Activated naive CD4-positive, alpha-beta T cell treated with anti-CD3 and anti-CD28 coated beads, Interleukin-2, amount 50 U/mL, for 16 hours (primary cell): ENCODE data around the gene KRTAP1-1.
"Not testable (repeated sequence)": the region's sequence is repeated elsewhere in the genome, so short reads cannot be mapped to it uniquely, and the experiment has no call there.

Experiments used
- DNase-seq: peaks from one replicate; pipeline ENCODE4 v3.0.0-alpha.2; 2020

Gene KRTAP1-1

DNA sequence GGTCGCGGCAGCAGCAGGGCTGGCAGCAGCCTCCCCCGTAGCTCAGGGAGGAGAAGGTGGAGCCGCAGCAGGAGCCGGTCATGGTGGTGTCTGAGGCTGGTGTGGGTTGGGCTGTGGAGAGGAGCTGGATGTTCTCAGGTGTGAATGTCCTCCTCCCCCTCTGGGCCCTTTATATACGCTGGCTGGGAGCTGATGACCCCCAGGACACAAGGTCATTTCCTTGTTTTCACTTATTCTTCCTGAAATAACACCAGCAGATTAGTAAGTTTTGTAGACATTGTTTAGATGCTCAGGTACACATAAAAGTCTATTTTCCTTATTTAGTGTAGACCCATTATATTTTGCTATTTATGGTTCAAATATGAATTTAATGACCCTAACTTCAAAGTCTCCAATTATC, 13.9 kb upstream of the KRTAP1-1 start, which contains the start of gene KRTAP2-2:
TSS of gene KRTAP2-2 (minus strand) at position 101 of the 400 bp plus-strand sequence. CDS start at position 82, 19 bp downstream.
- not testable (repeated sequence) for DNase-seq

DNA sequence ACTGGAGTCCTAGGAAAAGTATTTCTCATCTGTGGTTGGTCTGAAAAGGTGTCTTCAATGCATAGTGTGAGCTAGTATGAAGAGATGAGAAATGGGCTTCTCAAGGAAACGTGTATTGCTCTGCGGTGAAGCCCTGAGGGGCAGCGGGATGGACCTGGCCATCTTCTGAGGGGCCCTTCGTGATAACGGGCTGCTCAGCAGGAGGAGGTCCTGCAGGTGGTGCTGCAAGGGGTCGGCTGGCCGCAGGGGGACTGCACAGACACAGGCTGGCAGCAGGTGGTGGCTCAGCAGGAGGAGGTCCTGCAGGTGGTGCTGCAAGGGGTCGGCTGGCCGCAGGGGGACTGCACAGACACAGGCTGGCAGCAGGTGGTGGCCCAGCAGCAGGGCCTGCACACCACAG, 13.3 kb upstream of the KRTAP1-1 start:
- DNase-seq = not testable (repeated sequence)

DNA sequence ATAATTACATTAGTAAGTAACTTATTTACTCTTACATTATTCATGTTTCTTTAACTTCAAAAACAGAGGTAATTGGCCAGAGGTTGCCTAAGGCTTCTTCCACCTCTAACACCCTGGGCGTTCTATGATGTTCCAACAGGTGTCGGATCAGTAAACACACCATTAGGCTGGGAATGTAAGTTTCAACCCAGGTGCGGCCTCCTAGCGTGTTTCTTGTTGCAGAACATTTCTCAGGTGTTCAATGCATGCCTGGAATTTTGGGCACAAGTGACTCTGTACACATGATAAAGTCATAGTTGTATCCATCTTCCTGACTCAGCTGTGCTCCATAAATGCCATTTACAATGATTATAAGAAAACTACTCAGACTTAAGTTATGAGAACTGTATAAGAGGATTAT, 12.8 kb upstream of the KRTAP1-1 start:
- no peak for DNase-seq

DNA sequence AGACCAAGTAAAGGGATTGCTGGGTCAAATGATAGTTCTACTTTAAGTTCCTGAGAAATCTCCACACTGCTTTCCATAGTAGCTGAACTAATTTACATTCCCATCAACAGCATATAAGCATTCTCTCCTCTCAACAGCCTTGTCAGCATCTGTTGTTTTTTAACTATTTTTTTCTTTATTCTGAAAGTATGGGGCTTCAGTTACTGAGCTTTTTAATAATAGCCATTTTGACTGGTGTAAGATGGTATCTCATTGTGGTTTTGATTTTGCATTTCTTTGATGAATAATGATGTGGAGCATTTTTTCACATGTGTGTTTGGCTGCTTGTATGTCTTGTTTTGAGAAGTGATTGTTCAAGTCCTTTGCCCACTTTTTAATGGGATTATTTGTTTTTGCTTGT, 11.3 kb upstream of the KRTAP1-1 start:
- DNase-seq = no peak

DNA sequence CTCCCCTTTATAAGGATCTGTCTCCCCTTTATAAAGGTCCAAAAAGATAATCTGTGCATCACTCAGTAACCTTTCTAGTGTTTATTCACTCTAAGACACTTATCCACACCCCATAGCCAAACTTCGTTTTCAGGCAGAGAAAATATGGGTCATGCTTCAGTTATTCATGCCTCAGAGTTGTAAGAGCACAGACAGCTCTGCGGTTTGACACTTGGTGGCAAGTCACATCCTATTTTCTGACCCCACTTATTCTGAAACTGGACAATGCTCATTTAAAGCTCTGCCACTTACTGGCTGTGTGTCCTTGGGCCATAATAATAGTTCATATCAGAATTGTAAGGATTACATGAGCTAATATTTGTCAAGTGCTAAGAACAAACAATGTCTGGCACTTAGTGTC, 7.9 kb upstream of the KRTAP1-1 start:
- DNase-seq = no peak

DNA sequence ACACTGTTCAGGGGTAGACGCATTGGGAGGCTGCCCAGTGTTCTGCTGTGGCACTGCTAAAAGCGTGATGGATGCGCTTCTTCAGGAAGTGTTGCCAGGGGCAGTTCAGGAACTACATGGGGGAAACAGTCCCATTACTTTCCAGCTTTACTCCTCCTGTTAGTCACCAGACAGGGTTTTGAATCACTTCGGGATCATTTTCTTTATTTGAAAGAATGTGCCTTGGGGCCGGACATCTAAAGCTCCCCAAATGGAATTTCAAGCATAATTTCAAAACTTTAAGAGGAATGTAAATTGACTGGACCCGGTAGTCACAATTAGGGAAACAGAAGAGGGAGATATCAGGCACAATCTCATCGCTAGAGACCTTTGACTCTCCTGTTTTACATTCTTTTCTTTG, 7.2 kb upstream of the KRTAP1-1 start:
- DNase-seq = no peak

DNA sequence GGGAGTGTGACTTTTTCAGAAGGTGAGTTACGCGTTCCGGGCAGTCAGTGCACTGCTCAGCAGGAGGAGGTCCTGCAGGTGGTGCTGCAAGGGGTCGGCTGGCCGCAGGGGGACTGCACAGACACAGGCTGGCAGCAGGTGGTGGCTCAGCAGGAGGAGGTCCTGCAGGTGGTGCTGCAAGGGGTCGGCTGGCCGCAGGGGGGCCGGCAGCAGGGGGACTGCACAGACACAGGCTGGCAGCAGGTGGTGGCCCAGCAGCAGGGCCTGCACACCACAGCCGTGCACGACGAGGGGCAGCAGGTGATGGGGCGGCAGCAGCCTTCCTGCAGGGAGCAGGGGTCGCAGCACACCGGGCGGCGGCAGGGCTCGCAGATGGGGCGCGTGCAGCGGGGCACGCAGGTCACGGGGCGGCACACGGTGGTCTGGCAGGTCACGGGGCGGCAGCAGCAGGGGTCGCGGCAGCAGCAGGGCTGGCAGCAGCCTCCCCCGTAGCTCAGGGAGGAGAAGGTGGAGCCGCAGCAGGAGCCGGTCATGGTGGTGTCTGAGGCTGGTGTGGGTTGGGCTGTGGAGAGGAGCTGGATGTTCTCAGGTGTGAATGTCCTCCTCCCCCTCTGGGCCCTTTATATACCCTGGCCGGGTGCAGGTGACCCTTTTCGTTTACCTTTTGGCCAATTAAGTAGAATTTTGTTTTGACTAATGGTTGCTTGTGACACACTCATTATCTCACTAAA, 5.7 kb upstream of the KRTAP1-1 start, which contains the start of gene KRTAP2-1:
TSS of gene KRTAP2-1 (minus strand) at position 582 of the 731 bp plus-strand sequence. CDS start at position 533, 49 bp downstream.
- not testable (repeated sequence) for DNase-seq

DNA sequence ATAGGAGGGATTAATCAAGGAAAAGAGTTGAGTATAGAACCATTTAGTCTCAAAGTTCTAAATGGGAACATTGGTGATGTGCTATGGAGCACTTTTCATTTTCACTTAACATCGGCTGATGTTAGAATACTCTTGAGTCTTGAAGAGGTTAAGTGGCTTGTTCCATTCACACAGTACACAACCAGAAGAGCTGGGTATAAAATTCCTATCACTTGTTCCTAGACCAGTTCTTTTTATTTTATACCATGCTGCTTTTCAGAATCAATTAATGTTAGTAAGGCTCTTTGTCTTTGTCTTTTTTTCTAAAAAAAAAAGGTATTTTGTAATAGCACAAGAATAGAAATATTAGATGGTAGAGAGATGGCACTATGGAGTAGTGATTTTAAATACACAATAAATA, 1.7 kb upstream of the KRTAP1-1 start:
- DNase-seq = no peak

DNA sequence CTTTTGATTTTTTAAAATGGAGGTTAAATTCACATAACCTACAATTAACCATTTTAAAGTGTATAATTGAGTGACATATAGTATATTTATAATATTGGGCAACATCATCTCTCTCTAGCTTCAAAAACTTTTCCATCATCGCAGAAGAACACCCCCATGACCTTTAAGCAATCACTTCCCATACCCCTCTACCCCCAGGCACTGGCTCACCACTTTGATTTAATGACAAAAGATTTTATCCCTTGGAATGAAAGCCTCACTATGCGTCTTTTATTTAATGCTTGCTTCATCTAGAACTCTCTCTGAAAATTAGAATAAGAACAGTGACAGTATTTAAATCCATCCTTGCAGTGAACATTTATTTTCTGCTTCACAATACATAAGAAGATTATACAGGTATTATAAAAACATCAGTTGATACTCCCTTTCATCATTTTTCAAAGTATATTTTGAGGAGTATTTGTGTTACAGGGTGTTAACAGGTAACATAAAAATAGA, 3.3 kb downstream of the KRTAP1-1 start:
- DNase-seq = no peak

DNA sequence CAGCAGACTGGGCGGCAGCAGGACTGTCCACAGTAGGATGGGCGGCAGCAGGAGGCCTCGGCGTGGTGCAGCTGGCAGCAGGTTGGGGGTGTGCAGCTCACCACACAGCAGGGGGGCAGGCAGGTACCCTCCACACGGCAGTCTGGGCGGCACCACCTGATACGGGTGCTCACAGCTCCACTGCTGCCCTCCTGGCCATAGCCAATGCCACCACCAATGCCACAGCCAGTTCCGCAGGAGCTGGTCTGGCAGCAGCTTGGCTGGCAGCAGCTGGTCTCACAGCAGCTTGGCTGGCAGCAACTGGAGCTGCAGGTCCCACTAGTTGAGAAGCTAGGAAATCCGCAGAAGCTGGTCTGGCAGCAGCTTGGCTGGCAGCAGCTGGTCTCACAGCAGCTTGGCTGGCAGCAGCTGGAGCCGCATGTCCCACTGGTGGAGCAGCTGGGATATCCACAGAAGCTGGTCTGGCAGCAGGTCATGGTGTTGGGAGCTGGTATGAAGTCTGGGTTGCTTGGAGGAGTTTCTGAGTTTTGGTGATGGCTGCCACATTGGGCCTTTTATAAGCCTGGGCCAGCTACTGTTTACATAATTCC, 6.8 kb downstream of the KRTAP1-1 start, which contains the start of gene KRTAP1-3:
TSS of gene KRTAP1-3 (minus strand) at position 529 of the 590 bp plus-strand sequence. CDS start at position 476, 53 bp downstream.
- DNase-seq = not testable (repeated sequence)

DNA sequence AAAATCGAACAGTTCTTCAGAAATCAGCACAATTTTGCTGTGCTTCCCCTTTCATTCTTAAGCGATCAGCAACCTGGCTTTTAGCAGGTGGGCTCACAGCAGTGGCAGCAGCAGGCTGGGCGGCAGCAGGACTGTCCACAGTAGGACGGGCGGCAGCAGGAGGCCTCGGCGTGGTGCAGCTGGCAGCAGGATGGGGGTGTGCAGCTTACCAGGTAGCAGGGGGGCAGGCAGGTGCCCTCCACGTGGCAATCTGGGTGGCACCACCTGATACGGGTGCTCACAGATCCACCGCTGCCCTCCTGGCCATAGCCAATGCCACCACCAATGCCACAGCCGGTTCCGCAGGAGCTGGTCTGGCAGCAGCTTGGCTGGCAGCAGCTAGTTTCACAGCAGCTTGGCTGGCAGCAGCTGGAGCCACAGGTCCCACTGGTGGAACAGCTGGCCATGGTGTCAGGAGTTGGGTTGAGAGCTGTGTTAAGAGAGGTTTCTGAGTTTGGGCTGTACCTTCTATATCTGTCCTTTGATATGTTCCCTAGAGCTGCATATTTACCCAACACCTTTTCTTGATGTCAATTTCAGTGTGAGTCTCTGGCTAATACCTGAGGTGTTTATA, 11.5 kb downstream of the KRTAP1-1 start, which contains the start of gene KRTAP1-4:
TSS of gene KRTAP1-4 (minus strand) at position 563 of the 613 bp plus-strand sequence. CDS start at position 446, 117 bp downstream.
- no peak for DNase-seq

DNA sequence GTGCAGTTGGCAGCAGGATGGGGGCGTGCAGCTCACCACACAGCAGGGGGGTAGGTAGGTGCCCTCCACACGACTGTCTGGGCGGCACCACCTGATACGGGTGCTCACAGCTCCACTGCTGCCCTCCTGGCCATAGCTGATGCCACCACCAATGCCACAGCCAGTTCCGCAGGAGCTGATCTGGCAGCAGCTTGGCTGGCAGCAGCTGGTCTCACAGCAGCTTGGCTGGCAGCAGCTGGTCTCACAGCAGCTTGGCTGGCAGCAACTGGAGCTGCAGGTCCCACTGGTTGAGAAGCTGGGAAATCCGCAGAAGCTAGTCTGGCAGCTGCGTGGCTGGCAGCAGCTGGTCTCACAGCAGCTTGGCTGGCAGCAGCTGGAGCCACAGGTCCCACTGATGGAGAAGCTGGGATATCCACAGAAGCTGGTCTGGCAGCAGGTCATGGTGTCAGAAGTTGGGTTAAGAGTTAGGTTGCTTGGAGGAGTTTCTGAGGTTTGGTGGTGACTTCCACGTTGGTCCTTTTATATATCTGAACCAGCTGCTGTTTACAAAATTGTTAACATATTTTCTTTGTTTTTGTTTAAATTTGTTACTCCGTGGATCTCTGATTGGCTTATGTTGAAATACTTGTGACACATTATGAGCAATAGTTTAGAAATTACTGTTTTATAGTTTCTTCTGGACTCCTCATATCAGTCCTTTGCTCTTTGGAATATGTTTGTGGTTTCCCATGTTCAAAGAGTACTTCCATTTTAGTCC, 14.4 kb downstream of the KRTAP1-1 start, which contains the start of gene KRTAP1-5:
TSS of gene KRTAP1-5 (minus strand) at position 494 of the 757 bp plus-strand sequence. CDS start at position 441, 53 bp downstream.
- no peak for DNase-seq

DNA sequence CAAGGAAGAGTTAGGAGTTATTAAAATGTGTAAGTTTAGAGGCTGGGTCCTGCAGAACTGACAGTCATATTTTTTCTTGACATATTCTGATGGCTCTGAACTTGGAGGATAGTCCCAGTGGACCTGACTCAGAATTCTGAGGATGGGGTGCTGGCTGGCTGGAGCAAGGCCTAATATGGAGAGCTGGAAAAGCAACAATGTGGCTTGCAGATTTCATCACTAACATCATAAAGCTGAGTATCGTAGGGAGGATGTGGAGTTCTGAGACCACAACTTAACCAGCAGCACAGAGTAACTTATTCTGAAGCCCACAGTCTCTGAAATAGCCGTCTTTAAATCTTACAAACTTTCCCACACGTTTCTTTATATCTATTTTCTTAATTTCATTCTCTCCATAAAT, 16.6 kb downstream of the KRTAP1-1 start:
- no peak for DNase-seq

DNA sequence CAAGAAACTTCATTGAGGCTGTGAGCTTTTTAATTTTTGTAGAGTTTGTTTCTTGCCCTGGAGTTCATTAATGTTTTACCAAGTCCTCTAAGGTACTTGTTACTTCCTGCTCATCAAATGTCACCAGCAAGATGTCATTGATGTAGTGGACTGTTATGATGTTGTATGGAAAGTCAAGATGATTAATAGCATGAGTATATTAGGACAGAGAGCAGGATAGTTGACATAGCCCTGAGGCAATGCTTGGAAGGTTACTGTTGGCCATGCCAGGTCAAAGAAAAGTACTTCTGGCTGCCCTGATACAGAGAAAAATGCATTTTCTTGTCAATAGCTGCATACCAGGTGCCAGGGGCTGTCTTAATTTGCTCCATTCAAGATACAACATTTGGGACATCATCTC, 20.9 kb downstream of the KRTAP1-1 start:
- no peak for DNase-seq

DNA sequence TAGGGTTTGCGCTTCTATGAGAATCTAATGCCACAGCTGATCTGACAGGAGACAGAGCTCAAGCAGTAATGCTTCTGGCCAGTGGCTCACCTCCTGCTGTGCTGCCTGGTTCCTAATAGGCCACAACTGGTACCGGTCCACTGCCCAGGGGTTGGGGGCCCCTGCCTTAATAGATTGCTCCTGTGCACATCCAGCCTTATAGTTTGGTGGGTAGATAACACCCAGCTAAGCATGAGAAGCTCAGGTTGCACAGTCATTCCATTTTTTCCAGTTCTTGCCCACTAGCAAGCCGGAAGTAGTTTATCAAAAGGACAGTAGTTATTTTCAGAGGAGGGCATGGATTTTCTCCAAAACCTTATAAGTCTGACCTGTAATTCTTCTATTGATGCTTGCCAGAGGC, 21.8 kb downstream of the KRTAP1-1 start:
- DNase-seq = no peak

DNA sequence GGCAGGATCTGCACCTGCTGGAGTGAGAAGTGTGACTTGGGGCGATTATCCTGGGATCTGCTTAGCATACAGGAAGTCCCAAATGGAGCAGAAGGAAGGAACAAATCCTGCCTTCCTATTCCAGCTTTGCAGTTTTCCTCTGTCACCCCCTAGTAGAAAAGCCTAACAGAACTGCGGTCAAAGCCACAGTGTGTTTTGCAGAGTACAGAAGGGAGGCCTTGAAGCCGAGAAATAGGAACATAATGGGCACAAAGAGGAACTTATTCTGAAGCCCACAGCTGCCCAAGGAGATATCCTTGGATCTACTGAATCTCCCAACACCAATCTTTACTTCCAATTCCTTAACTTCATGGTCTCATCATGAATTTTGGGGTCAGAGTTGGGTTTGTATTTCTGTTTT, 22.7 kb downstream of the KRTAP1-1 start:
- DNase-seq = no peak

DNA sequence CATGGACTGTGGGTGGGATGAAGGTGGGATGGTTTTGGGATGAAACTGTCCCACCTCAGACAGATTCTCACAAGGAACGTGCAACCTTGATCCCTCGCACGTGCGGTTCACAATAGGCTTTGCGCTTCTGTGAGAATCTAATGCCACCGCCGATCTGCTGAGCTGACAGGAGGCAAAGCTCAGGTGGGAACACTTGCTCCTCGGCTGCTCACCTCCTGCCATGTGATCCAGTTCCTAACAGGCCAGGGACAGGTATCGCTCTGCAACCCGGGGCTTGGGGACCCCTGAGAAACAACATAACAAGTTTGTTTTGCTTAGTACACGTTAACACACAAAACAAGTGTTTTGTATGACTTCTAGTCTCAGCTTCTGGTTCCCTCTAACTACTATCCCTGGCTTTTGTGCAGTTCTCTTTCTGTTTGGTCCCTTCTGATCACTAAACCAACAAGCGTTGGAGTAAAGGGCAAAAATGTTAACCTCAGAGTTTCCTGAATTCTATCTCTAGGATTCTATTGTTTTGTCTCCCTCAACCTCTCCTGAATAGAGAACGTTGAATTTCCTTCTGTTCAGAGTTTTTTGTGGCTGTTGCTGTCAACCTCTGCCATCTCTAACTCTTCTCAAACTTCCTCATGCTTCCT, 24.6 kb downstream of the KRTAP1-1 start:
- DNase-seq = no peak

DNA sequence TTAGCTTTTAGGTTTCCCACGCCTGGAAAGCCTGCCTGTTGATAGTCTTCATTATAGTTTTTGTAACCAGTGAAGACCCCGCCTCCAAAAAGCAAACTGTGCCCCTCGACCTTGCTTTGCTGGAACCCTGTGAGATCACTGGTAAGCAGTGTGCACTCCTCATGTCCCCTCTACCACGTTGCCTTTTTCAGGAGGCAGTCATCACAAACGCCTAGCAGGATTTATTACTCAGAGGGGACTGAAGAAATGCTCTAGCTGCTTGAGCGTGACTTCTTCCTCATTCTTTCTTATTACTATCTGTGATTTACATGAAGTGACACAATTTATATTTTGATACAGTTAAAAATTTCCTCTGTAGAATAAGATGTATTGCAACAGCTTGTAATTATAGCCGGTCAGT, 25.8 kb downstream of the KRTAP1-1 start:
- no peak for DNase-seq

DNA sequence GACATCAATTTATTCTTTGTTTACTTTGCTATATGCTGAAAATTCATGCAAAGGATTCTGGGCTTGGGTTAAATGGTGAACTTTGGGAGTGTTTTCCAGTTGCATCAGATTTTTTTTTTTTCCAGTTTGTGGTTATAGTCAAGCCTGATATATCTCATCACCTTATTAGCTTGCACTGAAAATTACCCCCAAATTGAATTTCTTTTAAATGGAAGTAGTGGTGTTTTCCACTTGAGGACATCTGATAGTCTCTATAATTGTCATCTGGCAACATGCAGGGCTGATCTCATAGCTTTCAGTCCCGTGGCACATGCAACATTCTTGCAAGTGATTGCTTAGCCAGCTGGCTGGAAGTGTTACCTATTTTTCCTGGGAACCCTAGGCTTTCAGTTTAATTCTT, 27.6 kb downstream of the KRTAP1-1 start:
- DNase-seq = no peak

DNA sequence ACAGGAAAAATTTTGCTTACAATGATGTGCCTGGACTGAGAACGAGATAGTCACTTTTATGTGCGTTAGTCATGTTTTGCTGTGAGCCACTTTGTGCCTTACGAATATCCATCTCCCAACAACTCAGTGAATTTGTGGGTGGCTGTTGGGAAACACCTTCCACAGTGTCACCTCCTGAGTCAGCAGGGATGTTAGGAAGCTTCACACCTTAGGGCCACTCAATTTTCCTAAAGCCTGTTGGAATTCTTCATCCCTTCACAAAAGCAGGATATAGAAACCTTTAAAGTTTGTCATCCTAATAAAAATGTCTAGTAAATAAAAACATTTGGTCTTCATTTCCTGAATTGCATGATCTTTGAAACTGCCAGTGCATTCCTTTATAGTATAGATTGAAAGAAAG, 28.1 kb downstream of the KRTAP1-1 start:
- DNase-seq = no peak

DNA sequence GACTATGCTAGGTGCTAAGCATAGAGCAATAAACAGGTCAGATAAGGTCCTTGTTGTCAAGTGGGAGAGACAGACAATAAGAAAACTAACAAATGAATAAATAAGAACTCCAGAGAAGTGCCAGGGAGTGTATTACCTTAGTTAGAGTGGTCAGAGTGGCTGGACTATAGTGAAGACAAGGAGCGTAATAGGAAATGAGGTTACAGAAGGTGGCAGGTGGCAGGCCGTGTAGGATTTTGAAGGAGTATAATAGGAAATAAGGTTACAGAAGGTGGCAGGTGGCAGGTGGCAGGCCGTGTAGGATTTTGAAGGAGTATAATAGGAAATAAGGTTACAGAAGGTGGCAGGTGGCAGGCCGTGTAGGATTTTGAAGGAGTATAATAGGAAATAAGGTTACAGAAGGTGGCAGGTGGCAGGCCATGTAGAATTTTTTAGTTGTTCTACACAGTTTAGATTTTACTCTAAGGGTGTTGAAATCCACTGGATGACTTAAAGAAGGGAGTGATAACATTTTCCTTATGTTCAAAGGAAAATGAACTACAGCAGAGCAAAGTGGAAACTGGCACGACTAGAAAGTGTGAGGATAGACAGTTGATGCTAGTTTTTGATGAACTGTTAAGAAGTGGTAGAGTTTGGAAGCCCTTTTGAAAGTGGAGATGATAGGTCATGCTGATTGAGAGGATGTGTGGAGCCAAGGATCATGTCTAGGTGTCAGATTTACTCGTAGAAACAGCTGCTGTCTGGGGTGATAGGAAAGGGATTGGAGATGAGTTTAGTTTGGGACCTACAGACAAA, 28.7 kb downstream of the KRTAP1-1 start:
- no peak for DNase-seq
